ENCODE data around the gene CACTIN.
"Not testable (repeated sequence)": the region's sequence is repeated elsewhere in the genome, so short reads cannot be mapped to it uniquely, and the experiment has no call there.

Gene CACTIN

GRCh38 chr19:3645067-3645396 is 18.4 kb upstream of the CACTIN start:
- DNase-seq: no peak

GRCh38 chr19:3644351-3645066 is 17.9 kb upstream of the CACTIN start:
- DNase-seq: no peak

- DNase-seq: no peak
Measured at GRCh38 chr19:3643674-3644313, 17.2 kb upstream of the CACTIN start.

- no peak for DNase-seq
Measured at GRCh38 chr19:3642987-3643673, 16.5 kb upstream of the CACTIN start.

GRCh38 chr19:3642296-3642695 is 15.7 kb upstream of the CACTIN start:
- DNase-seq: no peak

- no peak for DNase-seq
Measured at GRCh38 chr19:3641515-3642269, 15.1 kb upstream of the CACTIN start.

GRCh38 chr19:3639479-3639878 is 12.9 kb upstream of the CACTIN start:
- no peak for DNase-seq

- no peak for DNase-seq
Measured at GRCh38 chr19:3638208-3639193, 11.9 kb upstream of the CACTIN start.

- no peak for DNase-seq
Measured at GRCh38 chr19:3637621-3638020, 11.0 kb upstream of the CACTIN start.

GRCh38 chr19:3636962-3637361 is 10.4 kb upstream of the CACTIN start:
- DNase-seq: no peak

- no peak for DNase-seq
Measured at GRCh38 chr19:3636506-3636905, 9.9 kb upstream of the CACTIN start.

GRCh38 chr19:3634496-3635045 is 8.0 kb upstream of the CACTIN start:
- no peak for DNase-seq

GRCh38 chr19:3633559-3633988 is 7.0 kb upstream of the CACTIN start:
- no peak for DNase-seq

GRCh38 chr19:3632739-3633558 is 6.4 kb upstream of the CACTIN start:
- no peak for DNase-seq

- DNase-seq: no peak
Measured at GRCh38 chr19:3632098-3632497, 5.5 kb upstream of the CACTIN start.

- no peak for DNase-seq
Measured at GRCh38 chr19:3631053-3631861, 4.7 kb upstream of the CACTIN start.

GRCh38 chr19:3628766-3629165 is 2.2 kb upstream of the CACTIN start:
- DNase-seq: not testable (repeated sequence)

GRCh38 chr19:3627351-3627723 is 747 bp upstream of the CACTIN start:
- no peak for DNase-seq

- DNase-seq: no peak
Measured at GRCh38 chr19:3625996-3626472, 556 bp downstream of the CACTIN start.

GRCh38 chr19:3623716-3624115 is 2.9 kb downstream of the CACTIN start:
- no peak for DNase-seq

Data from NCI-H2107 (cell line).